ENCODE data around the gene SYPL2. TPM values are rescaled to one million over a fixed set of nuclear protein-coding genes. Genes with fewer than 3 reads are reported as not detected.

SYPL2 gene
- total RNA-seq, 1 experiment from 2014 or later = not detected

DNA sequence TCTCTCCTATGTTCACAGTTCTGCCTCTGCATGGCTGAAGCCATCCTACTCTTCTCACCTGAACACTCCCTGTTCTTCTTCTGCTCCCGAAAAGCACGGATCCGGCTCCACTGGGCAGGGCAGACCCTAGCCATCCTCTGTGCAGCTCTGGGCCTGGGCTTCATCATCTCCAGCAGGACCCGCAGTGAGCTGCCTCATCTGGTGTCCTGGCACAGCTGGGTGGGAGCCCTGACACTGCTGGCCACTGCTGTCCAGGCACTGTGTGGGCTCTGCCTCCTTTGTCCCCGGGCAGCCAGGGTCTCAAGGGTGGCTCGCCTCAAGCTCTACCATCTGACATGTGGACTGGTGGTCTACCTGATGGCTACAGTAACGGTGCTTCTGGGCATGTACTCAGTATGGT lies 29.4 kb downstream of the SYPL2 start:
- no peak overlapping the region for H3K4me2 ChIP-seq (ENCODE audit: low read length)
- no TSS peak for BruUV-seq (replicated peaks)
- H3K4me3 ChIP-seq (ENCODE audit: low read length) = no peak overlapping the region

DNA sequence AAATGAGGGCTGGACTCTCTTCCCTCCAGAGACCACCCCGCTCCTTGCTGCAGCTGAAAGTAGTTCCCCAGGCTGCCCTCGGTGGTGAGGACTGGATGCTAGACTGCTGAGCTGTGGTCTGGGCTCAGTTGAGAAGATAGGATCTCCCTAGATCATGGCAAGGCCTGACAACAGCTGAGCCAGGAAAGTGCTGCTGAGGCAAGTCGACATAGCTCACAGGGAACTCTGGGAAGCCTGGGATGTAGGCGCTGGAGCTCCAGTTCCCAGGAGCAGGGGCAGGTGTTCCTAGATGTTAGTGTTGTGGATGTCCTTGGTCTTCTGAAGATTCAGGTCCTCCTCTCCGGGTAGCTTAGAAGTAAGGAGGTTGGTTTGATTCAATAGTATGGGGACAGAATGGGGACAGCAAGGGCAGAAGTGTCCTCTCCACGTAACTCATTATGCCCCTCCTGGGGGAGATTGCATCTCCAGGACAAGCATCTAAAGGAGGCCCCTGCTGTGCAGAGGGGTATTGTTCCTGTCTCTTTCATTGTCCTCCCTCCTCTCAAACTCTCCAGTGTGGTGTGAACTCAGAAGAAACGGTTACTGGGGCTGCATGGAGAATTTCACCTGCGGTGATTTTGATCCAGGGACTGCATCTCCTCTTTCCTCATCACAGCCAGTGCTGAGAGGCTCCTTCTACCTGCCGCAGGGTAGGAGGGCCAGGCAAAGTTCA lies 31.3 kb downstream of the SYPL2 start:
- H3F3A ChIP-seq (ENCODE audit: low read length, unreplicated experiment) = no peaks in the 10 kb centered on the region

More for the DNA sequence above, 29.4 kb downstream of the SYPL2 start:
- Histone ChIP-seq H3K79me2 (ENCODE audit: low read length) (peaks cover 18% of the 10 kb centered on the region), H3K9me3 (ENCODE audit: low read length) (no peaks in the 10 kb centered on the region), H2AFZ (ENCODE audit: low read length) (no peak overlapping the region), H4K20me1 (ENCODE audit: low read length) (no peaks in the 10 kb centered on the region), H3K9ac (ENCODE audit: low read length) (no peak overlapping the region), H3K9me2 (replicated peaks; ENCODE audit: low read length) (no peaks in the 10 kb centered on the region), H3K27ac (ENCODE audit: low read length) (no peak overlapping the region), H3K4me1 (ENCODE audit: insufficient read depth, low read length) (peaks cover 22% of the 10 kb centered on the region; the same call in 1 of the 2 replicates), H3K36me3 (ENCODE audit: low read depth, low read length) (no peaks in the 10 kb centered on the region; the same call in 1 of the 2 replicates), H3F3A (ENCODE audit: low read length, unreplicated experiment) (no peaks in the 10 kb centered on the region), H3K27me3 (ENCODE audit: low read length) (no peaks in the 10 kb centered on the region)
- CTCF ChIA-PET = no interaction called here
- intact Hi-C loops (cut with micrococcal nuclease) = no loop called here
- DNase-seq (no peak), ATAC-seq (no peak)
- TF ChIP-seq EZH2 (IDR thresholded peaks at IDR 0.05; ENCODE audit: low read length, unreplicated experiment) (no peak), EZH2phosphoT487 (IDR thresholded peaks at IDR 0.05; ENCODE audit: borderline replicate concordance, low read length) (no peak)
- TF ChIP-seq, protein P1, sequence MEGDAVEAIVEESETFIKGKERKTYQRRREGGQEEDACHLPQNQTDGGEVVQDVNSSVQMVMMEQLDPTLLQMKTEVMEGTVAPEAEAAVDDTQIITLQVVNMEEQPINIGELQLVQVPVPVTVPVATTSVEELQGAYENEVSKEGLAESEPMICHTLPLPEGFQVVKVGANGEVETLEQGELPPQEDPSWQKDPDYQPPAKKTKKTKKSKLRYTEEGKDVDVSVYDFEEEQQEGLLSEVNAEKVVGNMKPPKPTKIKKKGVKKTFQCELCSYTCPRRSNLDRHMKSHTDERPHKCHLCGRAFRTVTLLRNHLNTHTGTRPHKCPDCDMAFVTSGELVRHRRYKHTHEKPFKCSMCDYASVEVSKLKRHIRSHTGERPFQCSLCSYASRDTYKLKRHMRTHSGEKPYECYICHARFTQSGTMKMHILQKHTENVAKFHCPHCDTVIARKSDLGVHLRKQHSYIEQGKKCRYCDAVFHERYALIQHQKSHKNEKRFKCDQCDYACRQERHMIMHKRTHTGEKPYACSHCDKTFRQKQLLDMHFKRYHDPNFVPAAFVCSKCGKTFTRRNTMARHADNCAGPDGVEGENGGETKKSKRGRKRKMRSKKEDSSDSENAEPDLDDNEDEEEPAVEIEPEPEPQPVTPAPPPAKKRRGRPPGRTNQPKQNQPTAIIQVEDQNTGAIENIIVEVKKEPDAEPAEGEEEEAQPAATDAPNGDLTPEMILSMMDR (conservative IDR thresholded peaks at IDR 0.05; ENCODE audit: low read depth, low read length) = no peak
- POLR2A ChIA-PET (ENCODE audit: unreplicated experiment) = no interaction called here

More for the DNA sequence above, 31.3 kb downstream of the SYPL2 start:
- ATAC-seq = no peak
- Histone ChIP-seq H3K9ac (ENCODE audit: low read length) (no peak overlapping the region), H3K9me3 (ENCODE audit: low read length) (no peaks in the 10 kb centered on the region), H3K79me2 (ENCODE audit: low read length) (peaks cover 18% of the 10 kb centered on the region), H3K4me2 (ENCODE audit: low read length) (no peak overlapping the region), H3K9me2 (replicated peaks; ENCODE audit: low read length) (no peaks in the 10 kb centered on the region), H3K4me3 (ENCODE audit: low read length) (no peak overlapping the region), H4K20me1 (ENCODE audit: low read length) (no peaks in the 10 kb centered on the region), H3K4me1 (ENCODE audit: insufficient read depth, low read length) (peaks cover 22% of the 10 kb centered on the region; the same call in 1 of the 2 replicates), H3K27me3 (ENCODE audit: low read length) (no peaks in the 10 kb centered on the region), H3K27ac (ENCODE audit: low read length) (no peak overlapping the region), H3K36me3 (ENCODE audit: low read depth, low read length) (no peaks in the 10 kb centered on the region; the same call in 1 of the 2 replicates), H2AFZ (ENCODE audit: low read length) (no peak overlapping the region)
- TF ChIP-seq, protein P1 (conservative IDR thresholded peaks at IDR 0.05; ENCODE audit: low read depth, low read length) = no peak
- TF ChIP-seq EZH2phosphoT487 (IDR thresholded peaks at IDR 0.05; ENCODE audit: borderline replicate concordance, low read length) (no peak), EZH2 (IDR thresholded peaks at IDR 0.05; ENCODE audit: low read length, unreplicated experiment) (no peak)
- no TSS peak for BruUV-seq (replicated peaks)
- CTCF ChIA-PET = interaction anchor here (1.4 kb wide), 1 partner anchor 35 kb away, joined by 5 read pairs; no protein-coding TSS in a partner anchor
- POLR2A ChIA-PET (ENCODE audit: unreplicated experiment) = no interaction called here
- intact Hi-C loops (cut with micrococcal nuclease) = loop anchor here (1.0 kb wide), 1 partner anchor 35 kb away; no protein-coding TSS in a partner anchor
- DNase-seq = no peak

Measured in PC-3 (cell line).